ENCODE data around the gene NDUFV1. TPM values are rescaled to one million over a fixed set of nuclear protein-coding genes. Genes with fewer than 3 reads are reported as not detected.

The NDUFV1 gene
- total and polyA plus RNA-seq, 9 of the 15 experiments (the other 6 are each of a cell fraction or from before 2014, with no cell fraction given), result 10.8 to 423 (median 209) TPM

DNA sequence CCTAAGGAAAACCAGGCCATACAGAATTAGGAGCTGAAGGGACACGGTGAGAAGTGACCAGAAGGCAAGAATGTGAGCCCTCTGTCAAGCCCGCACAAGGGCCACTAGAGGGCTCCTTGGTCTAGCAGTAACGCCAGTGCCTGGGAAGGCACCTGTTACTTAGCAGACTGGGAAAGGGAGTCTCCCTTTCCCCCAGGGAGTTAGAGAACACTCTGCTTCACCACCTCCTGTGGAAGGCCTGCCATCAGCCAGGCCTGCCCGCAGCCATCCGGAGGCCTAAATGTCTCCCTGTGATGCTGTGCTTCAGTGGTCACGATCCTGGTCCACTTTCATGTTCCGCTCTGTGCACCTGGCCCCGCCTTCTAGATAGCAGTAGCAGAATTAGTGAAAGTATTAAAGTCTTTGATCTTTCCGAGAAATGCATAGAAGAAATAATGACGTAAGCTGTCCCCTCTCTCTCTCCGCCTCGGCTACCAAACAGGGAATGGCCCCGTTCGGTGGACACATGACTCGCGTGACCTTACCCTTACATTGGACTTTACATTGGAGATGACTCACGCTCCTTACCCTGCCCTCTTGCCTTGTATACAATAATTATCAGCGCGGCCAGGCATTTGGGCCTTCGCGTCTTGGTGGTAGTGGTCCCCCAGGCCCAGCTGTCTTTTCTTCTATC, 33.9 kb upstream of the NDUFV1 start (continued):
- TF ChIP-seq, protein P1, sequence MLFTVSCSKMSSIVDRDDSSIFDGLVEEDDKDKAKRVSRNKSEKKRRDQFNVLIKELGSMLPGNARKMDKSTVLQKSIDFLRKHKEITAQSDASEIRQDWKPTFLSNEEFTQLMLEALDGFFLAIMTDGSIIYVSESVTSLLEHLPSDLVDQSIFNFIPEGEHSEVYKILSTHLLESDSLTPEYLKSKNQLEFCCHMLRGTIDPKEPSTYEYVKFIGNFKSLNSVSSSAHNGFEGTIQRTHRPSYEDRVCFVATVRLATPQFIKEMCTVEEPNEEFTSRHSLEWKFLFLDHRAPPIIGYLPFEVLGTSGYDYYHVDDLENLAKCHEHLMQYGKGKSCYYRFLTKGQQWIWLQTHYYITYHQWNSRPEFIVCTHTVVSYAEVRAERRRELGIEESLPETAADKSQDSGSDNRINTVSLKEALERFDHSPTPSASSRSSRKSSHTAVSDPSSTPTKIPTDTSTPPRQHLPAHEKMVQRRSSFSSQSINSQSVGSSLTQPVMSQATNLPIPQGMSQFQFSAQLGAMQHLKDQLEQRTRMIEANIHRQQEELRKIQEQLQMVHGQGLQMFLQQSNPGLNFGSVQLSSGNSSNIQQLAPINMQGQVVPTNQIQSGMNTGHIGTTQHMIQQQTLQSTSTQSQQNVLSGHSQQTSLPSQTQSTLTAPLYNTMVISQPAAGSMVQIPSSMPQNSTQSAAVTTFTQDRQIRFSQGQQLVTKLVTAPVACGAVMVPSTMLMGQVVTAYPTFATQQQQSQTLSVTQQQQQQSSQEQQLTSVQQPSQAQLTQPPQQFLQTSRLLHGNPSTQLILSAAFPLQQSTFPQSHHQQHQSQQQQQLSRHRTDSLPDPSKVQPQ (CRISPR knock-in tag; IDR thresholded peaks at IDR 0.05; ENCODE audit: borderline replicate concordance), result no peak
- TF ChIP-seq RBFOX2 (IDR thresholded peaks at IDR 0.05; ENCODE audit: low read depth, low read length) (peak; percentile 46), RUNX1 (IDR thresholded peaks at IDR 0.05; ENCODE audit: low read depth) (no peak), ZNF3 (CRISPR knock-in tag; IDR thresholded peaks at IDR 0.05) (no peak), ZNF239 (CRISPR knock-in tag; IDR thresholded peaks at IDR 0.05) (no peak), ZKSCAN3 (CRISPR knock-in tag; IDR thresholded peaks at IDR 0.05) (no peak), FOS (IDR thresholded peaks at IDR 0.05; ENCODE audit: extremely low read depth, insufficient read length) (peak; percentile 7), MAFF (IDR thresholded peaks at IDR 0.05; ENCODE audit: low read length) (no peak), SAP30 (IDR thresholded peaks at IDR 0.05; ENCODE audit: borderline replicate concordance, insufficient read depth, low read depth, low read length, poor library complexity, severe bottlenecking) (no peak), ZNF184 (CRISPR knock-in tag; IDR thresholded peaks at IDR 0.05) (no peak), POLR2AphosphoS2 (IDR thresholded peaks at IDR 0.05; ENCODE audit: low read length) (no peak), ZNF121 (CRISPR knock-in tag; conservative IDR thresholded peaks at IDR 0.05) (no peak), COPS2 (conservative IDR thresholded peaks at IDR 0.05) (no peak), HMG20B (CRISPR knock-in tag; IDR thresholded peaks at IDR 0.05) (no peak), ZEB2 (IDR thresholded peaks at IDR 0.05) (0 out of 2 replicates have a peak, but pooled peaks have one; percentile 24), MTA3 (IDR thresholded peaks at IDR 0.05; ENCODE audit: borderline replicate concordance) (peak; percentile 46; the same call in 1 of the 2 replicates), SREBF1 (IDR thresholded peaks at IDR 0.05; ENCODE audit: borderline replicate concordance, low read depth, low read length) (no peak), GTF2E2 (tag; IDR thresholded peaks at IDR 0.05) (no peak), NR2C2 (CRISPR knock-in tag; IDR thresholded peaks at IDR 0.05) (no peak), NR2C2 (tag; IDR thresholded peaks at IDR 0.05) (peak; percentile 49; the same call in 1 of the 2 replicates), NR4A1 (CRISPR knock-in tag; IDR thresholded peaks at IDR 0.05) (no peak), NR4A1 (tag; IDR thresholded peaks at IDR 0.05) (no peak), FOXP1 (CRISPR knock-in tag; IDR thresholded peaks at IDR 0.05) (0 out of 2 replicates have a peak, but pooled peaks have one; percentile 27), RAD21 (CRISPR knock-in tag; conservative IDR thresholded peaks at IDR 0.05 in 1 of 2, IDR thresholded peaks at IDR 0.05 in 1 of 2) (peak; percentile 77 to 92), PHB2 (IDR thresholded peaks at IDR 0.05; ENCODE audit: low read depth) (no peak)
- TF ChIP-seq, protein P2, sequence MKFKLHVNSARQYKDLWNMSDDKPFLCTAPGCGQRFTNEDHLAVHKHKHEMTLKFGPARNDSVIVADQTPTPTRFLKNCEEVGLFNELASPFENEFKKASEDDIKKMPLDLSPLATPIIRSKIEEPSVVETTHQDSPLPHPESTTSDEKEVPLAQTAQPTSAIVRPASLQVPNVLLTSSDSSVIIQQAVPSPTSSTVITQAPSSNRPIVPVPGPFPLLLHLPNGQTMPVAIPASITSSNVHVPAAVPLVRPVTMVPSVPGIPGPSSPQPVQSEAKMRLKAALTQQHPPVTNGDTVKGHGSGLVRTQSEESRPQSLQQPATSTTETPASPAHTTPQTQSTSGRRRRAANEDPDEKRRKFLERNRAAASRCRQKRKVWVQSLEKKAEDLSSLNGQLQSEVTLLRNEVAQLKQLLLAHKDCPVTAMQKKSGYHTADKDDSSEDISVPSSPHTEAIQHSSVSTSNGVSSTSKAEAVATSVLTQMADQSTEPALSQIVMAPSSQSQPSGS (CRISPR knock-in tag; IDR thresholded peaks at IDR 0.05), result no peak
- TF ChIP-seq, protein P3, sequence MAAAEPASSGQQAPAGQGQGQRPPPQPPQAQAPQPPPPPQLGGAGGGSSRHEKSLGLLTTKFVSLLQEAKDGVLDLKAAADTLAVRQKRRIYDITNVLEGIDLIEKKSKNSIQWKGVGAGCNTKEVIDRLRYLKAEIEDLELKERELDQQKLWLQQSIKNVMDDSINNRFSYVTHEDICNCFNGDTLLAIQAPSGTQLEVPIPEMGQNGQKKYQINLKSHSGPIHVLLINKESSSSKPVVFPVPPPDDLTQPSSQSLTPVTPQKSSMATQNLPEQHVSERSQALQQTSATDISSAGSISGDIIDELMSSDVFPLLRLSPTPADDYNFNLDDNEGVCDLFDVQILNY (CRISPR knock-in tag; IDR thresholded peaks at IDR 0.05), result no peak
